ENCODE results near the gene DEPDC1. TPM values are rescaled to one million over a fixed set of nuclear protein-coding genes. Genes with fewer than 3 reads are reported as not detected.

Gene DEPDC1
- total RNA-seq, 1 donor from 2014 or later = 4.6 TPM

DNA sequence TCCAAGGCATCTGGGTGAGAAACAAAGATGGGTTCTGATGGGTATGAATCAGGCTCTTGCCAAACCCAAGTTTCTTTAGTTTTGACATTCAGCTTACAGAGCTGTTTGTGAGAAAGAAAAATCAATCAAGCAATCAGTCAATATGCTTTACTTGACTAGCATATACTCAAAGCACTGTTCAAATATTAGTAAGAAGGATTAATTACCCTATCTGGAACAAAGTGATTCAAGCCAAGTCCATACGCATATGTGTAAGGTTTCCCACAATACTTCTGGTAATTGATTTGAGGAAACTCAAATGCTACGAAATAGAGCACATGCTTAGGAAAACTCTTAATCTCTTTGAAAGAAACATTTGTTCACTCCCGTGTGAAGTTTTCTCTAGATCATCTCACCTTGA lies 65.8 kb downstream of the DEPDC1 start:
- H3K4me3 Mint-ChIP-seq (ENCODE audit: unreplicated experiment) = no peak overlapping the region
- no peaks in the 10 kb centered on the region for H3K4me1 Mint-ChIP-seq (ENCODE audit: unreplicated experiment)
- no peak for DNase-seq (ENCODE audit: low spot score)
- no peaks in the 10 kb centered on the region for H3K27me3 Mint-ChIP-seq (ENCODE audit: unreplicated experiment)
- H3K36me3 Mint-ChIP-seq (ENCODE audit: low read depth, unreplicated experiment) = no peaks in the 10 kb centered on the region
- no peaks in the 10 kb centered on the region for H3K9me3 Mint-ChIP-seq (ENCODE audit: unreplicated experiment)
- no peak overlapping the region for H3K27ac Mint-ChIP-seq (ENCODE audit: unreplicated experiment)
- TF ChIP-seq, protein P1, sequence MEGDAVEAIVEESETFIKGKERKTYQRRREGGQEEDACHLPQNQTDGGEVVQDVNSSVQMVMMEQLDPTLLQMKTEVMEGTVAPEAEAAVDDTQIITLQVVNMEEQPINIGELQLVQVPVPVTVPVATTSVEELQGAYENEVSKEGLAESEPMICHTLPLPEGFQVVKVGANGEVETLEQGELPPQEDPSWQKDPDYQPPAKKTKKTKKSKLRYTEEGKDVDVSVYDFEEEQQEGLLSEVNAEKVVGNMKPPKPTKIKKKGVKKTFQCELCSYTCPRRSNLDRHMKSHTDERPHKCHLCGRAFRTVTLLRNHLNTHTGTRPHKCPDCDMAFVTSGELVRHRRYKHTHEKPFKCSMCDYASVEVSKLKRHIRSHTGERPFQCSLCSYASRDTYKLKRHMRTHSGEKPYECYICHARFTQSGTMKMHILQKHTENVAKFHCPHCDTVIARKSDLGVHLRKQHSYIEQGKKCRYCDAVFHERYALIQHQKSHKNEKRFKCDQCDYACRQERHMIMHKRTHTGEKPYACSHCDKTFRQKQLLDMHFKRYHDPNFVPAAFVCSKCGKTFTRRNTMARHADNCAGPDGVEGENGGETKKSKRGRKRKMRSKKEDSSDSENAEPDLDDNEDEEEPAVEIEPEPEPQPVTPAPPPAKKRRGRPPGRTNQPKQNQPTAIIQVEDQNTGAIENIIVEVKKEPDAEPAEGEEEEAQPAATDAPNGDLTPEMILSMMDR (IDR thresholded peaks at IDR 0.05; ENCODE audit: unreplicated experiment) = no peak

DNA sequence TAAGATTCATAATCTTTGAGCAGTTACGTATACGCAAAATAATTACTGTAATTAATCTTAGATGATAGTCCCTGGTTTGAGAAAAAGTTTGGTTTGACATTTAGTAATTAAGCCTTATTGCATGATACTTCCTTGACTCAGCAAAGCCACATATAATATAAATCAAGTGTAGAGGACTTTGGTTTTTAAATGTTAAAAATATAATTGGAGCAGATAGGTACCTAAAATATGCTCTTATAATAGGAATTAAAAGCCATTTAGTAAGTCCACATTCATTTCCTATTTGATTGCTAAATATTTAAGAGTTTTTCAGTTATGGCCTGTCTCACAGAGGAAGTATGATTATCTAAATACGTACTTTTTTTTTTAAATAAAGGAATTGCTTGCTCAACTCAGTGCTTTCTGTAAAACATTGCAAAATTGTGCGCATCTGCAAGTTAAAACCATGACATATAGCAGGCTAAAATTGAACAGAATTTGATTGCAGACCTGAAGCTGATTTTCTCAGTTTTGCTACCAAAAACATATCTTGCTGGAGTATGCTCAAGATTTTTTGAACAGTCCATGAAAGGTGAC lies 67.6 kb downstream of the DEPDC1 start:
- Mint-ChIP-seq H3K9me3 (ENCODE audit: unreplicated experiment) (no peaks in the 10 kb centered on the region), H3K36me3 (ENCODE audit: low read depth, unreplicated experiment) (no peaks in the 10 kb centered on the region), H3K27ac (ENCODE audit: unreplicated experiment) (no peak overlapping the region), H3K4me1 (ENCODE audit: unreplicated experiment) (no peaks in the 10 kb centered on the region), H3K27me3 (ENCODE audit: unreplicated experiment) (no peaks in the 10 kb centered on the region), H3K4me3 (ENCODE audit: unreplicated experiment) (no peak overlapping the region)
- no peak for DNase-seq (ENCODE audit: low spot score)
- TF ChIP-seq, protein P1 (IDR thresholded peaks at IDR 0.05; ENCODE audit: unreplicated experiment) = no peak

DNA sequence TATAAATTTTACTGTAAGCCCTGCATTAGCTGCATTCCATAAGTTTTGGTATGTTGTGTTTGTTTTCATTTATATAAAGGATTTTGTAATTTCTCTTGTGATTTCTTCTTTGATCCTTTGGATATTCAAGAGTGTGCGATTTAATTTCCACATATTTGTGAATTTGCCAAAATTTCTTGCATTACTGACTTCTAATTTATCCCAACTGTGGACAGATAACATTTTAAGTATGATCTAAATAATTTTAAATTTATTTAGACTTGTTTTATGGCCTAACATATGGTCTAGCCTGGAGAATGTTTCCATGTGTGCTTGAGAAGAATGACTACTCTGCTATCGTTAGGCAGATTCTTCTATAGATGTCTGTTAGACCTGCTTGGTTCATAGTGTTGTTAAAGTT lies 70.3 kb downstream of the DEPDC1 start:
- no peaks in the 10 kb centered on the region for H3K27me3 Mint-ChIP-seq (ENCODE audit: unreplicated experiment)
- H3K4me1 Mint-ChIP-seq (ENCODE audit: unreplicated experiment) = no peaks in the 10 kb centered on the region
- H3K27ac Mint-ChIP-seq (ENCODE audit: unreplicated experiment) = no peak overlapping the region
- no peak overlapping the region for H3K4me3 Mint-ChIP-seq (ENCODE audit: unreplicated experiment)
- DNase-seq (ENCODE audit: low spot score) = no peak
- H3K36me3 Mint-ChIP-seq (ENCODE audit: low read depth, unreplicated experiment) = no peaks in the 10 kb centered on the region
- H3K9me3 Mint-ChIP-seq (ENCODE audit: unreplicated experiment) = no peaks in the 10 kb centered on the region
- TF ChIP-seq, protein P1 (IDR thresholded peaks at IDR 0.05; ENCODE audit: unreplicated experiment) = no peak

Other genes starting within 250 kb of the DEPDC1 start
- not detected for gene RPE65, start 47.1 kb downstream of the DEPDC1 start, total RNA-seq (ENCODE audit: unreplicated experiment)